H9 (cell line): ENCODE measurements around the gene NNT. TPM values are rescaled to one million over a fixed set of nuclear protein-coding genes. Genes with fewer than 3 reads are reported as not detected.

ENCODE experiments used
- DNase-seq: peaks from one replicate; pipeline ENCODE4 v3.0.0-alpha.2; 2017
- H2AFZ ChIP-seq: one replicate; pipeline ENCODE4 v1.6.1; 2013; ENCODE audit warnings: mild to moderate bottlenecking, low read length, control low read depth, moderate library complexity
- H2AK5ac ChIP-seq: 2 replicates; pipeline ENCODE4 v1.6.1; 2013; ENCODE audit warnings: low read length, control low read depth, mixed read lengths; ENCODE audit not compliant: insufficient read length
- H2BK120ac ChIP-seq: one replicate; pipeline ENCODE4 v1.6.1; 2013; ENCODE audit warnings: low read depth, mild to moderate bottlenecking, low read length, control low read depth, inconsistent platforms; ENCODE audit not compliant: poor library complexity, severe bottlenecking
- H2BK12ac ChIP-seq: 2 replicates; pipeline ENCODE4 v1.6.1; 2013; ENCODE audit warnings: low read length, control low read depth, mixed read lengths, low read depth; ENCODE audit not compliant: insufficient read length
- H2BK15ac ChIP-seq: 2 replicates; pipeline ENCODE4 v1.6.1; 2013; ENCODE audit warnings: low read depth, low read length, control low read depth
- H2BK20ac ChIP-seq: one replicate; pipeline ENCODE4 v1.6.1; 2013; ENCODE audit warnings: low read depth, mild to moderate bottlenecking, low read length, control low read depth, inconsistent platforms; ENCODE audit not compliant: poor library complexity, severe bottlenecking
- H2BK5ac ChIP-seq: 2 replicates; pipeline ENCODE4 v1.6.1; 2013; ENCODE audit warnings: low read length, control low read depth, mixed read lengths; ENCODE audit not compliant: insufficient read length
- H3K14ac ChIP-seq: 2 replicates; pipeline ENCODE4 v1.6.1; 2013; ENCODE audit warnings: low read length, control low read depth; ENCODE audit not compliant: insufficient read depth
- H3K18ac ChIP-seq: 2 replicates; pipeline ENCODE4 v1.6.1; 2013; ENCODE audit warnings: low read depth, mild to moderate bottlenecking, mixed read lengths, low read length, control low read depth; ENCODE audit not compliant: insufficient read length
- H3K23ac ChIP-seq: 2 replicates; pipeline ENCODE4 v1.6.1; 2013; ENCODE audit warnings: low read length, control low read depth, mixed read lengths, low read depth; ENCODE audit not compliant: insufficient read length
- H3K23me2 ChIP-seq: 2 replicates; pipeline ENCODE4 v1.6.1; 2013; ENCODE audit warnings: low read depth, mild to moderate bottlenecking, mixed read lengths, low read length, control low read depth; ENCODE audit not compliant: insufficient read length, poor library complexity, severe bottlenecking
- H3K27ac ChIP-seq: 2 replicates; pipeline ENCODE4 v1.5.1; 2013; ENCODE audit warnings: low read length, control low read depth, mixed read lengths, low read depth; ENCODE audit not compliant: insufficient read length
- H3K27me3 ChIP-seq: 2 replicates; pipeline ENCODE4 v1.6.1; 2013; ENCODE audit warnings: low read length, control low read depth, inconsistent platforms; ENCODE audit not compliant: insufficient read depth
- H3K4ac ChIP-seq: 2 replicates; pipeline ENCODE4 v1.6.1; 2013; ENCODE audit warnings: low read depth, mild to moderate bottlenecking, control low read depth, inconsistent platforms, low read length, moderate library complexity
- H3K4me1 ChIP-seq: 2 replicates; pipeline ENCODE4 v1.6.1; 2013; ENCODE audit warnings: low read length, control low read depth, inconsistent platforms; ENCODE audit not compliant: insufficient read depth
- H3K4me2 ChIP-seq: 2 replicates; pipeline ENCODE4 v1.6.1; 2013; ENCODE audit warnings: low read length, control low read depth, mixed read lengths; ENCODE audit not compliant: insufficient read length, insufficient read depth
- H3K56ac ChIP-seq: 2 replicates; pipeline ENCODE4 v1.6.1; 2013; ENCODE audit warnings: low read depth, mild to moderate bottlenecking, mixed read lengths, low read length, control low read depth; ENCODE audit not compliant: insufficient read length
- H3K79me1 ChIP-seq: 2 replicates; pipeline ENCODE4 v1.6.1; 2013; ENCODE audit warnings: low read depth, mild to moderate bottlenecking, moderate library complexity, low read length, control low read depth, inconsistent platforms; ENCODE audit not compliant: insufficient read depth, poor library complexity, severe bottlenecking
- H3K79me2 ChIP-seq: 2 replicates; pipeline ENCODE4 v1.6.1; 2013; ENCODE audit warnings: low read length, control low read depth, inconsistent platforms; ENCODE audit not compliant: insufficient read depth
- H3K9ac ChIP-seq: 2 replicates; pipeline ENCODE4 v1.6.1; 2013; ENCODE audit warnings: low read length, control low read depth, mixed read lengths; ENCODE audit not compliant: insufficient read length; ENCODE audit errors: extremely low read depth
- H3K9me3 ChIP-seq: one replicate; pipeline ENCODE4 v1.6.1; 2013; ENCODE audit warnings: low read depth, low read length, inconsistent platforms; ENCODE audit not compliant: control insufficient read depth
- H3T11ph ChIP-seq: one replicate; pipeline ENCODE4 v1.6.1; 2013; ENCODE audit warnings: mild to moderate bottlenecking, low read length, control low read depth, inconsistent platforms
- H4K20me1 ChIP-seq: one replicate; pipeline ENCODE4 v1.6.1; 2013; ENCODE audit not compliant: control insufficient read depth, insufficient read length, insufficient read depth
- H4K5ac ChIP-seq: 2 replicates; pipeline ENCODE4 v1.6.1; 2013; ENCODE audit warnings: low read depth, mild to moderate bottlenecking, mixed read lengths, low read length, control low read depth; ENCODE audit not compliant: insufficient read length
- H4K8ac ChIP-seq: replicated peaks from 2 replicates; pipeline ENCODE4 v1.6.1; 2013; ENCODE audit warnings: low read length, control low read depth, mixed read lengths, low read depth; ENCODE audit not compliant: insufficient read length
- H4K91ac ChIP-seq: 2 replicates; pipeline ENCODE4 v1.6.1; 2013; ENCODE audit warnings: low read depth, mild to moderate bottlenecking, moderate library complexity, mixed read lengths, low read length, control low read depth; ENCODE audit not compliant: insufficient read length
- H3K27ac Mint-ChIP-seq, 3 experiments: 2 replicates in 2 of 3; 3 replicates in 1 of 3; pipeline ENCODE4 v1.8.0; 2020 to 2021; ENCODE audit warnings: mixed read lengths in 3 of 3, mild to moderate bottlenecking in 1 of 3, moderate library complexity in 1 of 3
- H3K27me3 Mint-ChIP-seq: 2 replicates; pipeline ENCODE4 v1.8.0; 2021; ENCODE audit warnings: low read depth, mild to moderate bottlenecking, moderate library complexity, mixed read lengths
- H3K36me3 Mint-ChIP-seq, 3 experiments: 2 replicates in 2 of 3; 3 replicates in 1 of 3; pipeline ENCODE4 v1.8.0; 2020 to 2021; ENCODE audit warnings: low read depth in 3 of 3, mixed read lengths in 3 of 3; ENCODE audit not compliant: insufficient read depth in 1 of 3
- H3K4me1 Mint-ChIP-seq, 2 experiments: 2 replicates each; pipeline ENCODE4 v1.8.0; 2020; ENCODE audit warnings: mixed read lengths in 2 of 2
- H3K4me3 Mint-ChIP-seq, 2 experiments: 2 replicates in 1 of 2; 3 replicates in 1 of 2; pipeline ENCODE4 v1.8.0; 2020 to 2021; ENCODE audit warnings: mild to moderate bottlenecking in 2 of 2, mixed read lengths in 2 of 2, moderate library complexity in 1 of 2
- H3K9me3 Mint-ChIP-seq, 2 experiments: 2 replicates in 1 of 2; 3 replicates in 1 of 2; pipeline ENCODE4 v1.8.0; 2020; ENCODE audit warnings: mild to moderate bottlenecking in 2 of 2, mixed read lengths in 2 of 2, moderate library complexity in 1 of 2
- CTCF ChIP-seq: fragments of 200-600 bp; sonication (generic); conservative IDR thresholded peaks from 3 replicates; pipeline ENCODE4 v1.8.0; 2021; ENCODE audit warnings: antibody characterized with exemption, mild to moderate bottlenecking
- WGBS: extraction: QIAGEN DNeasy Blood & Tissue Kit; methylation state at CpG from one replicate; pipeline ENCODE4 v1.1.7; 2013; ENCODE audit warnings: missing lambda C conversion rate, low lambda C conversion rate, mixed read lengths; ENCODE audit not compliant: insufficient read length; ENCODE audit errors: extremely low coverage; 5-methylcytosine and 5-hydroxymethylcytosine counted together
- total RNA-seq: library from RNA; stranded (reverse); gene quantifications from 2 replicates; pipeline ENCODE4 v1.2.1, GENCODE V29; 2021

NNT gene
- total RNA-seq, 1 experiment from 2014 or later = 27.6 TPM

- H2AFZ ChIP-seq = no peak overlapping the region
- H2BK15ac ChIP-seq = no peak overlapping the region
- H3K36me3 Mint-ChIP-seq = no peaks in the 10 kb centered on the region
- no CpG with 5 or more reads among the region's 2 CpGs for WGBS
- H3K4ac ChIP-seq = no peak overlapping the region
- no peak overlapping the region for H3T11ph ChIP-seq
- no peaks in the 10 kb centered on the region for H3K27me3 ChIP-seq
- no peaks in the 10 kb centered on the region for H3K79me1 ChIP-seq
- H3K27ac Mint-ChIP-seq = no peak overlapping the region
- no peak overlapping the region for H2BK12ac ChIP-seq
- H3K4me1 ChIP-seq = no peaks in the 10 kb centered on the region
- no peak overlapping the region for H3K27ac ChIP-seq
- no peak overlapping the region for H4K8ac ChIP-seq
- TF ChIP-seq CTCF = peak; percentile 78
- H3K4me3 Mint-ChIP-seq = no peak overlapping the region
- H3K4me2 ChIP-seq = no peak overlapping the region
- no peaks in the 10 kb centered on the region for H3K27me3 Mint-ChIP-seq
- no peak overlapping the region for H4K5ac ChIP-seq
- no peak overlapping the region for H3K23ac ChIP-seq
- H2BK5ac ChIP-seq = no peak overlapping the region
- no peak overlapping the region for H3K14ac ChIP-seq
- no peak overlapping the region for H4K91ac ChIP-seq
- H3K9me3 ChIP-seq = no peaks in the 10 kb centered on the region
- no peak for DNase-seq
- no peak overlapping the region for H2BK120ac ChIP-seq
- H4K20me1 ChIP-seq = no peaks in the 10 kb centered on the region
- H3K18ac ChIP-seq = no peak overlapping the region
- no peaks in the 10 kb centered on the region; a peak in 1 of 5 replicates for H3K9me3 Mint-ChIP-seq
- H3K56ac ChIP-seq = no peak overlapping the region
- peaks cover 3 to 6% of the 10 kb centered on the region in 2 experiments; a peak in 3 of 4 replicates for H3K4me1 Mint-ChIP-seq
- H3K23me2 ChIP-seq = no peaks in the 10 kb centered on the region
- no peak overlapping the region for H2AK5ac ChIP-seq
- H3K9ac ChIP-seq = no peak overlapping the region
- no peak overlapping the region for H2BK20ac ChIP-seq
- H3K79me2 ChIP-seq = no peaks in the 10 kb centered on the region
Measured at GRCh38 chr5:43729846-43730478, 127.0 kb downstream of the NNT start.
